Thyroid gland (tissue), 4 donors: Measurements from ENCODE around the gene ASCC2.

Source experiments
- CTCF ChIP-seq, 6 experiments: fragments of 200-600 bp in 3 of 6; fragments of 450-650 bp in 3 of 6; sonication (generic) in 3 of 6; IDR thresholded peaks; one replicate each; pipeline ENCODE4 v1.5.1; 2016 to 2019; ENCODE audit warnings: antibody characterized with exemption in 6 of 6, mild to moderate bottlenecking in 2 of 6, inconsistent platforms in 1 of 6, moderate library complexity in 1 of 6
- POLR2A ChIP-seq, 2 donors: fragments of 450-650 bp; IDR thresholded peaks; one replicate each; pipeline ENCODE4 v1.6.1; 2017; ENCODE audit warnings: antibody characterized with exemption in 2 of 2, mild to moderate bottlenecking in 2 of 2, moderate library complexity in 1 of 2

GRCh38 chr22:29842740-29843139 is 4.7 kb upstream of the ASCC2 start:
- no peak for TF ChIP-seq CTCF (IDR thresholded peaks at IDR 0.05)
- no peak for TF ChIP-seq POLR2A (IDR thresholded peaks at IDR 0.05)
